ENCODE results near the gene ATOSA. TPM values are rescaled to one million over a fixed set of nuclear protein-coding genes. Genes with fewer than 3 reads are reported as not detected.

Gene ATOSA
- total RNA-seq, 1 experiment from 2014 or later: 4.7 TPM

DNA sequence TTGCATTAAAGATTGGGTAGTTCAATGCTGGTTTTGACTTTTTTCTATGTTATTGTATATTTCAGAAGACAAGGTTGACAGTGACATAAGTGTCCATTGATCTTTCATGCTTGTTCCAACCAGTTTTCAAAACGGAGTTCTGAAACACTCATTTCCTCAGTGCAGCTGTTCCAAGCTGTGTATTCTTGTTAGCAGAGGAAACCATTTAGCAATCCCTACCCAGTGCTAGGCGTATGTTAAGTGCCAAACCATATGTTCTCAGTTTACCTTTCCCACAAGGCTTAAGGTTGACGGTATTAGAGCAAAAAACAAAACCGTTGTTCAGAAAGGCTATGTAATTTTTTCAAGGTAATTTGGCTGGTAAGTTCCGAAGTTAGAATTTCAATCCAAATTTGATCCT lies 9.1 kb downstream of the ATOSA start:
- no peak overlapping the region for H3K27ac ChIP-seq (ENCODE audit: low read depth, low read length)
- H4K20me1 ChIP-seq (ENCODE audit: insufficient read depth): no peaks in the 10 kb centered on the region
- H3K4me3 ChIP-seq (replicated peaks in 1 of 2; ENCODE audit: low read depth in 1 of 2, low read length in 2 of 2): no peak overlapping the region
- ATAC-seq (no peak), DNase-seq (ENCODE audit: low read depth, low spot score) (no peak)
- TF ChIP-seq POLR2A (IDR thresholded peaks at IDR 0.05; ENCODE audit: borderline replicate concordance, extremely low read depth, insufficient read depth, insufficient read length) (no peak), ZNF274 (IDR thresholded peaks at IDR 0.05; ENCODE audit: low read depth, low read length) (no peak), EZH2phosphoT487 (IDR thresholded peaks at IDR 0.05; ENCODE audit: borderline replicate concordance) (no peak), ELF1 (IDR thresholded peaks at IDR 0.05; ENCODE audit: borderline replicate concordance, low read depth) (no peak)
- TF ChIP-seq, protein P1, sequence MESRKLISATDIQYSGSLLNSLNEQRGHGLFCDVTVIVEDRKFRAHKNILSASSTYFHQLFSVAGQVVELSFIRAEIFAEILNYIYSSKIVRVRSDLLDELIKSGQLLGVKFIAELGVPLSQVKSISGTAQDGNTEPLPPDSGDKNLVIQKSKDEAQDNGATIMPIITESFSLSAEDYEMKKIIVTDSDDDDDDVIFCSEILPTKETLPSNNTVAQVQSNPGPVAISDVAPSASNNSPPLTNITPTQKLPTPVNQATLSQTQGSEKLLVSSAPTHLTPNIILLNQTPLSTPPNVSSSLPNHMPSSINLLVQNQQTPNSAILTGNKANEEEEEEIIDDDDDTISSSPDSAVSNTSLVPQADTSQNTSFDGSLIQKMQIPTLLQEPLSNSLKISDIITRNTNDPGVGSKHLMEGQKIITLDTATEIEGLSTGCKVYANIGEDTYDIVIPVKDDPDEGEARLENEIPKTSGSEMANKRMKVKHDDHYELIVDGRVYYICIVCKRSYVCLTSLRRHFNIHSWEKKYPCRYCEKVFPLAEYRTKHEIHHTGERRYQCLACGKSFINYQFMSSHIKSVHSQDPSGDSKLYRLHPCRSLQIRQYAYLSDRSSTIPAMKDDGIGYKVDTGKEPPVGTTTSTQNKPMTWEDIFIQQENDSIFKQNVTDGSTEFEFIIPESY (IDR thresholded peaks at IDR 0.05; ENCODE audit: extremely low read depth, insufficient replicate concordance, low read length): no peak
- TF ChIP-seq, protein P2, sequence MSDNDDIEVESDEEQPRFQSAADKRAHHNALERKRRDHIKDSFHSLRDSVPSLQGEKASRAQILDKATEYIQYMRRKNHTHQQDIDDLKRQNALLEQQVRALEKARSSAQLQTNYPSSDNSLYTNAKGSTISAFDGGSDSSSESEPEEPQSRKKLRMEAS (IDR thresholded peaks at IDR 0.05): no peak
- no peak overlapping the region for H3K9ac ChIP-seq (ENCODE audit: low read length)
- no peak overlapping the region for H3K4me2 ChIP-seq (ENCODE audit: low read length)
- CTCF ChIA-PET: no interaction called here
- H3K79me2 ChIP-seq (ENCODE audit: insufficient read depth, low read length): no peaks in the 10 kb centered on the region
- no peaks in the 10 kb centered on the region for H3K9me3 ChIP-seq (ENCODE audit: control insufficient read depth in 1 of 2, insufficient read depth in 1 of 2, low read depth in 1 of 2, low read length in 2 of 2)
- no peaks in the 10 kb centered on the region for H3K4me1 ChIP-seq (ENCODE audit: control insufficient read depth in 1 of 2, insufficient read depth in 2 of 2, low read length in 2 of 2)
- H3K36me3 ChIP-seq (ENCODE audit: control insufficient read depth in 1 of 2, insufficient read depth in 2 of 2, low read length in 2 of 2): no peaks in the 10 kb centered on the region
- no TSS peak for BruUV-seq (replicated peaks)
- no peak overlapping the region for H2AFZ ChIP-seq (ENCODE audit: low read depth, low read length, poor library complexity, severe bottlenecking)
- POLR2A ChIA-PET: interaction anchor here (0.6 to 1.1 kb wide), 2 partner anchors 9 to 10 kb away, joined by 3 read pairs; partner anchors contain the start of gene ATOSA
- RAD21 ChIA-PET (ENCODE audit: low non-redundant PET in 1 of 2, low total read pairs in 2 of 2, uncharacterized antibody in 2 of 2, unreplicated experiment in 2 of 2): no interaction called here
- intact Hi-C loops (cut with micrococcal nuclease): no loop called here
- H3K27me3 ChIP-seq (ENCODE audit: insufficient read depth, low read length): no peaks in the 10 kb centered on the region
- no peaks in the 10 kb centered on the region for H3K9me2 ChIP-seq (ENCODE audit: insufficient read depth)

DNA sequence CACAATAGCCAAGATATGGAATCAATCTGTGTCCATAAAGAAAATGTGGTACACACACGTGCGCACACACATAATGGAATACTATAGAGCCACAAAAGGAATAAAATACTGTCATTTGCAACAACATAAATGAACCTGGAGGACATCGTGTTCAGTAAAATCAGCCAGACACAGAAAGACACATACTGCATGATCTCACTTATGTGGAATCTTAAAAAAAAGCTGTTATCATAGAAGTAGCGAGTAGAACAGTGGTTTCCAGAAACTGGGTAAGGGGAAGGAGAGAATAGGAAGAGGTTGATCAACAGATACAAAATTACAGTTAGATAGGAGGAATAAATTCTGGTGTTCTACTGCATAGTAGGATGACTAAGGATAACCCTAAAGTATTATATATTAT lies 11.1 kb downstream of the ATOSA start:
- intact Hi-C loops (cut with micrococcal nuclease): no loop called here
- Histone ChIP-seq H3K9me3 (ENCODE audit: control insufficient read depth in 1 of 2, insufficient read depth in 1 of 2, low read depth in 1 of 2, low read length in 2 of 2) (no peaks in the 10 kb centered on the region), H3K9me2 (ENCODE audit: insufficient read depth) (no peaks in the 10 kb centered on the region), H2AFZ (ENCODE audit: low read depth, low read length, poor library complexity, severe bottlenecking) (no peak overlapping the region), H3K36me3 (ENCODE audit: control insufficient read depth in 1 of 2, insufficient read depth in 2 of 2, low read length in 2 of 2) (no peaks in the 10 kb centered on the region), H3K79me2 (ENCODE audit: insufficient read depth, low read length) (no peaks in the 10 kb centered on the region), H4K20me1 (ENCODE audit: insufficient read depth) (no peaks in the 10 kb centered on the region), H3K4me2 (ENCODE audit: low read length) (no peak overlapping the region), H3K27me3 (ENCODE audit: insufficient read depth, low read length) (no peaks in the 10 kb centered on the region), H3K9ac (ENCODE audit: low read length) (no peak overlapping the region), H3K27ac (ENCODE audit: low read depth, low read length) (no peak overlapping the region), H3K4me3 (replicated peaks in 1 of 2; ENCODE audit: low read depth in 1 of 2, low read length in 2 of 2) (no peak overlapping the region), H3K4me1 (ENCODE audit: control insufficient read depth in 1 of 2, insufficient read depth in 2 of 2, low read length in 2 of 2) (no peaks in the 10 kb centered on the region)
- POLR2A ChIA-PET: no interaction called here
- DNase-seq (ENCODE audit: low read depth, low spot score) (no peak), ATAC-seq (no peak)
- RAD21 ChIA-PET (ENCODE audit: low non-redundant PET in 1 of 2, low total read pairs in 2 of 2, uncharacterized antibody in 2 of 2, unreplicated experiment in 2 of 2): no interaction called here
- BruUV-seq (replicated peaks): no TSS peak
- CTCF ChIA-PET: no interaction called here
- TF ChIP-seq, protein P3, sequence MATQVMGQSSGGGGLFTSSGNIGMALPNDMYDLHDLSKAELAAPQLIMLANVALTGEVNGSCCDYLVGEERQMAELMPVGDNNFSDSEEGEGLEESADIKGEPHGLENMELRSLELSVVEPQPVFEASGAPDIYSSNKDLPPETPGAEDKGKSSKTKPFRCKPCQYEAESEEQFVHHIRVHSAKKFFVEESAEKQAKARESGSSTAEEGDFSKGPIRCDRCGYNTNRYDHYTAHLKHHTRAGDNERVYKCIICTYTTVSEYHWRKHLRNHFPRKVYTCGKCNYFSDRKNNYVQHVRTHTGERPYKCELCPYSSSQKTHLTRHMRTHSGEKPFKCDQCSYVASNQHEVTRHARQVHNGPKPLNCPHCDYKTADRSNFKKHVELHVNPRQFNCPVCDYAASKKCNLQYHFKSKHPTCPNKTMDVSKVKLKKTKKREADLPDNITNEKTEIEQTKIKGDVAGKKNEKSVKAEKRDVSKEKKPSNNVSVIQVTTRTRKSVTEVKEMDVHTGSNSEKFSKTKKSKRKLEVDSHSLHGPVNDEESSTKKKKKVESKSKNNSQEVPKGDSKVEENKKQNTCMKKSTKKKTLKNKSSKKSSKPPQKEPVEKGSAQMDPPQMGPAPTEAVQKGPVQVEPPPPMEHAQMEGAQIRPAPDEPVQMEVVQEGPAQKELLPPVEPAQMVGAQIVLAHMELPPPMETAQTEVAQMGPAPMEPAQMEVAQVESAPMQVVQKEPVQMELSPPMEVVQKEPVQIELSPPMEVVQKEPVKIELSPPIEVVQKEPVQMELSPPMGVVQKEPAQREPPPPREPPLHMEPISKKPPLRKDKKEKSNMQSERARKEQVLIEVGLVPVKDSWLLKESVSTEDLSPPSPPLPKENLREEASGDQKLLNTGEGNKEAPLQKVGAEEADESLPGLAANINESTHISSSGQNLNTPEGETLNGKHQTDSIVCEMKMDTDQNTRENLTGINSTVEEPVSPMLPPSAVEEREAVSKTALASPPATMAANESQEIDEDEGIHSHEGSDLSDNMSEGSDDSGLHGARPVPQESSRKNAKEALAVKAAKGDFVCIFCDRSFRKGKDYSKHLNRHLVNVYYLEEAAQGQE (IDR thresholded peaks at IDR 0.05; ENCODE audit: low read depth): no peak
- TF ChIP-seq JUND (IDR thresholded peaks at IDR 0.05) (no peak), EZH2 (IDR thresholded peaks at IDR 0.05) (no peak), YY1 (IDR thresholded peaks at IDR 0.05; ENCODE audit: extremely low read depth, insufficient replicate concordance, low read depth, low read length) (no peak), SRF (IDR thresholded peaks at IDR 0.05; ENCODE audit: low read depth) (no peak), ZFX (IDR thresholded peaks at IDR 0.05) (no peak)
- TF ChIP-seq, protein P4, sequence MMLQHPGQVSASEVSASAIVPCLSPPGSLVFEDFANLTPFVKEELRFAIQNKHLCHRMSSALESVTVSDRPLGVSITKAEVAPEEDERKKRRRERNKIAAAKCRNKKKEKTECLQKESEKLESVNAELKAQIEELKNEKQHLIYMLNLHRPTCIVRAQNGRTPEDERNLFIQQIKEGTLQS (IDR thresholded peaks at IDR 0.05): no peak
- TF ChIP-seq, protein P1 (IDR thresholded peaks at IDR 0.05; ENCODE audit: extremely low read depth, insufficient replicate concordance, low read length): no peak
